ENCODE measurements around the gene ATF5.
A peak's percentile ranks its signal among the peaks of the same experiment; 100 is the strongest.

The ATF5 gene

GRCh38 chr19:49929121-49929610, at the start of gene ATF5, which contains the start of gene NUP62:
ATF5 (plus strand) TSS chr19:49929205; CDS start chr19:49930851, 1,646 bp downstream.
NUP62 (minus strand) TSS chr19:49929504; CDS start chr19:49909807, 19,697 bp downstream.
- DNase-seq: peak; percentile 94

- DNase-seq: no peak
Measured at GRCh38 chr19:49879243-49879963, 49.6 kb upstream of the ATF5 start.

- no peak for DNase-seq
Measured at GRCh38 chr19:49880162-49880869, 48.7 kb upstream of the ATF5 start.

GRCh38 chr19:49881186-49881585, 47.8 kb upstream of the ATF5 start:
- no peak for DNase-seq

- DNase-seq: no peak
Measured at GRCh38 chr19:49881672-49882394, 47.2 kb upstream of the ATF5 start.

- no peak for DNase-seq
Measured at GRCh38 chr19:49882643-49883042, 46.4 kb upstream of the ATF5 start.

GRCh38 chr19:49883094-49883493, 45.9 kb upstream of the ATF5 start:
- DNase-seq: no peak

GRCh38 chr19:49884109-49884508, 44.9 kb upstream of the ATF5 start:
- no peak for DNase-seq

GRCh38 chr19:49884760-49885159, 44.2 kb upstream of the ATF5 start:
- DNase-seq: no peak

GRCh38 chr19:49887037-49887664, 41.9 kb upstream of the ATF5 start:
- DNase-seq: no peak

GRCh38 chr19:49887665-49888509, 41.1 kb upstream of the ATF5 start:
- DNase-seq: no peak

GRCh38 chr19:49888510-49888824, 40.5 kb upstream of the ATF5 start:
- peak; percentile 26 for DNase-seq

- DNase-seq: no peak
Measured at GRCh38 chr19:49889038-49889686, 39.8 kb upstream of the ATF5 start.

GRCh38 chr19:49889687-49890348, 39.2 kb upstream of the ATF5 start:
- no peak for DNase-seq

- DNase-seq: peak; percentile 61
Measured at GRCh38 chr19:49890349-49891311, 38.4 kb upstream of the ATF5 start.

- DNase-seq: no peak
Measured at GRCh38 chr19:49891393-49891792, 37.6 kb upstream of the ATF5 start.

GRCh38 chr19:49892716-49893115, 36.3 kb upstream of the ATF5 start:
- no peak for DNase-seq

GRCh38 chr19:49894011-49894664, 34.9 kb upstream of the ATF5 start:
- no peak for DNase-seq

- DNase-seq: no peak
Measured at GRCh38 chr19:49894879-49895565, 34.0 kb upstream of the ATF5 start.
